HEK293T (cell line): Measurements from ENCODE around the gene OVCA2.

ENCODE experiments used
- CTCF ChIA-PET: fragments of 350-600 bp; formaldehyde crosslinking; extraction: SDS; loops from one replicate; lab custom pipeline; 2021; ENCODE audit warnings: antibody characterized with exemption, inconsistent platforms; lab: Yijun Ruan, JAX
- POLR2A ChIA-PET: fragments of 350-600 bp; formaldehyde crosslinking; extraction: SDS; loops from one replicate; lab custom pipeline; 2020; ENCODE audit warnings: antibody characterized with exemption, inconsistent platforms; lab: Yijun Ruan, JAX
- DNase-seq: peaks from one replicate; pipeline ENCODE4 v3.0.0; 2012; ENCODE audit warnings: mixed read lengths; ENCODE audit errors: extremely low spot score
- ARNT ChIP-seq: fragments of 450-650 bp; IDR thresholded peaks from 2 replicates; pipeline ENCODE4 v1.6.1; 2017; ENCODE audit warnings: mild to moderate bottlenecking
- BHLHE40 ChIP-seq: fragments of 450-650 bp; IDR thresholded peaks from 2 replicates; pipeline ENCODE4 v1.6.1; 2016; ENCODE audit warnings: mild to moderate bottlenecking, moderate library complexity, borderline replicate concordance
- CTBP1 ChIP-seq: fragments of 450-650 bp; IDR thresholded peaks from 2 replicates; pipeline ENCODE4 v1.6.1; 2016; ENCODE audit warnings: borderline replicate concordance
- ELF4 ChIP-seq: fragments of 450-650 bp; IDR thresholded peaks from 2 replicates; pipeline ENCODE4 v1.6.1; 2017; ENCODE audit warnings: antibody characterized with exemption
- FOXA1 ChIP-seq: fragments of 450-650 bp; IDR thresholded peaks from 2 replicates; pipeline ENCODE4 v1.6.1; 2016; ENCODE audit warnings: mild to moderate bottlenecking
- FOXK2 ChIP-seq: fragments of 450-650 bp; IDR thresholded peaks from 2 replicates; pipeline ENCODE4 v1.6.1; 2016; ENCODE audit warnings: mild to moderate bottlenecking
- FOXM1 ChIP-seq: fragments of 450-650 bp; IDR thresholded peaks from 2 replicates; pipeline ENCODE4 v1.6.1; 2017; ENCODE audit warnings: mild to moderate bottlenecking, borderline replicate concordance
- HDGF ChIP-seq: fragments of 450-650 bp; IDR thresholded peaks from 2 replicates; pipeline ENCODE4 v1.6.1; 2017; ENCODE audit warnings: antibody characterized with exemption, borderline replicate concordance
- L3MBTL2 ChIP-seq: fragments of 450-650 bp; conservative IDR thresholded peaks from 2 replicates; pipeline ENCODE4 v1.6.1; 2016; ENCODE audit warnings: mild to moderate bottlenecking
- LEF1 ChIP-seq: fragments of 450-650 bp; IDR thresholded peaks from 2 replicates; pipeline ENCODE4 v1.6.1; 2017; ENCODE audit warnings: mild to moderate bottlenecking, borderline replicate concordance
- NFRKB ChIP-seq: fragments of 450-650 bp; IDR thresholded peaks from 2 replicates; pipeline ENCODE4 v1.6.1; 2016; ENCODE audit warnings: mild to moderate bottlenecking, moderate library complexity
- PKNOX1 ChIP-seq: fragments of 450-650 bp; IDR thresholded peaks from 2 replicates; pipeline ENCODE4 v1.6.1; 2016
- SP1 ChIP-seq: fragments of 450-650 bp; IDR thresholded peaks from 2 replicates; pipeline ENCODE4 v1.6.1; 2017
- SUZ12 ChIP-seq: fragments of 450-650 bp; IDR thresholded peaks from 2 replicates; pipeline ENCODE4 v1.6.1; 2016; ENCODE audit warnings: mild to moderate bottlenecking
- TARDBP ChIP-seq: fragments of 450-650 bp; IDR thresholded peaks from 2 replicates; pipeline ENCODE4 v1.6.1; 2016
- ZNF384 ChIP-seq: fragments of 450-650 bp; IDR thresholded peaks from 2 replicates; pipeline ENCODE4 v1.6.1; 2016

Gene OVCA2

DNA sequence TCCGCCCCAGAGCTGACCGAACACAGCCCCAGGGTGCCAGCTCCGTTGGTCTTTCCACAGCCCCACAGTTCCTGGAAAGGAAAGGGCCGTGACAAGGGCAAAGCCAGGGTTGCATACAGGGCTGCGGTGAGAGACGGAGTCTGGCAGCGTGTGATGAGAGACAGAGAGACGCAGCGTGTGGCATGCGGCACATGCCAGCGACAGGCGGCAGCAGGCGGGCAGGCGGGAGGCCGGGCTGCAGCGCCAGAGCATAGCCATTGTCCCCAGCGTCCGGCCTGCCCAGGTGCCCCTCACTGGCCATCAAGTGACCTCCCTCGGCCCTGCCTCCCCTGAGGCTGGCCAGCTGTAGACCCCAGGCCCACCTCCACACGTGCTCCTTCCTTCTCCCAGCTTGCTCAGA, 25.3 kb upstream of the OVCA2 start:
- CTCF ChIA-PET, result no interaction called here
- TF ChIP-seq FOXA1 (no peak), ELF4 (no peak), L3MBTL2 (no peak), SP1 (no peak), CTBP1 (no peak), ARNT (no peak), LEF1 (no peak), FOXK2 (no peak), HDGF (no peak)
- no peak for DNase-seq
- POLR2A ChIA-PET, result no interaction called here

GRCh38 chr17:2017274-2017941, 24.4 kb upstream of the OVCA2 start:
- TF ChIP-seq FOXK2, result no peak
- TF ChIP-seq ARNT, result no peak
- TF ChIP-seq L3MBTL2, result no peak
- no peak for TF ChIP-seq SUZ12
- TF ChIP-seq FOXM1, result no peak
- no peak for TF ChIP-seq ELF4
- TF ChIP-seq SP1, result no peak
- TF ChIP-seq TARDBP, result no peak
- no peak for TF ChIP-seq BHLHE40
- no peak for TF ChIP-seq NFRKB
- TF ChIP-seq HDGF, result no peak
- no peak for TF ChIP-seq FOXA1
- no peak for TF ChIP-seq PKNOX1
- TF ChIP-seq LEF1, result no peak
- no peak for TF ChIP-seq CTBP1
- TF ChIP-seq ZNF384, result no peak
- ChIA-PET CTCF (no interaction called here), POLR2A (no interaction called here)
- DNase-seq, result no peak

GRCh38 chr17:2018716-2019510, 22.9 kb upstream of the OVCA2 start:
- ChIA-PET CTCF (no interaction called here), POLR2A (interaction anchor here (1.3 to 1.4 kb wide), 2 partner anchors 19 to 23 kb away, joined by 3 read pairs; no protein-coding TSS in a partner anchor)
- no peak for TF ChIP-seq PKNOX1
- TF ChIP-seq SUZ12, result no peak
- no peak for TF ChIP-seq LEF1
- no peak for TF ChIP-seq ARNT
- TF ChIP-seq FOXM1, result no peak
- TF ChIP-seq CTBP1, result no peak
- no peak for TF ChIP-seq FOXK2
- no peak for TF ChIP-seq ZNF384
- TF ChIP-seq FOXA1, result no peak
- no peak for TF ChIP-seq SP1
- no peak for TF ChIP-seq HDGF
- no peak for TF ChIP-seq L3MBTL2
- TF ChIP-seq NFRKB, result no peak
- TF ChIP-seq TARDBP, result no peak
- no peak for TF ChIP-seq BHLHE40
- no peak for TF ChIP-seq ELF4
- no peak for DNase-seq

DNA sequence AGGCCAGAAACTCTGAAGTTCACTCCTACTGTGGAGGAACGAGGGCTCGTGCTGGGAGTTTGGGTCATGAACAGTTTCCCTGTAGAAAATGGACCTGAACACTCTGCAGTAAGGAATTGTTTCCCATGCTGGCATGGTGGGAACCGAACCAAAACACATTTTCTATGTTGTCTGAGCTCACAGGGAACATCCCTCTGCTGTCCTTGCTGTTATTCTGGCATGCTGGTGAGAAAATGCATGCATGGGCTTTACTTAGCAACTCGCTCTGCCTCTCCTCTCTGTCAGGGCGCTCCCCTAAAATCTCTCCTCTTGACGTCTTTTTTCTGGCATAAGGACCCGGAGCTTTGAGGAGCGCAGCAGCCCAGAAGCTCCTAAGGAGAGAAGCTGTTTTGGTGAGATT, 22.1 kb upstream of the OVCA2 start:
- ChIA-PET POLR2A (interaction anchor here (1.0 to 1.3 kb wide), 2 partner anchors 21 to 24 kb away, joined by 3 read pairs; no protein-coding TSS in a partner anchor), CTCF (no interaction called here)
- no peak for TF ChIP-seq SUZ12
- TF ChIP-seq FOXK2, result no peak
- TF ChIP-seq L3MBTL2, result no peak
- TF ChIP-seq NFRKB, result no peak
- TF ChIP-seq FOXA1, result no peak
- no peak for TF ChIP-seq CTBP1
- TF ChIP-seq SP1, result no peak
- no peak for TF ChIP-seq TARDBP
- no peak for TF ChIP-seq BHLHE40
- no peak for TF ChIP-seq ELF4
- no peak for TF ChIP-seq ARNT
- no peak for TF ChIP-seq ZNF384
- no peak for TF ChIP-seq FOXM1
- TF ChIP-seq PKNOX1, result no peak
- no peak for TF ChIP-seq LEF1
- TF ChIP-seq HDGF, result no peak
- no peak for DNase-seq

DNA sequence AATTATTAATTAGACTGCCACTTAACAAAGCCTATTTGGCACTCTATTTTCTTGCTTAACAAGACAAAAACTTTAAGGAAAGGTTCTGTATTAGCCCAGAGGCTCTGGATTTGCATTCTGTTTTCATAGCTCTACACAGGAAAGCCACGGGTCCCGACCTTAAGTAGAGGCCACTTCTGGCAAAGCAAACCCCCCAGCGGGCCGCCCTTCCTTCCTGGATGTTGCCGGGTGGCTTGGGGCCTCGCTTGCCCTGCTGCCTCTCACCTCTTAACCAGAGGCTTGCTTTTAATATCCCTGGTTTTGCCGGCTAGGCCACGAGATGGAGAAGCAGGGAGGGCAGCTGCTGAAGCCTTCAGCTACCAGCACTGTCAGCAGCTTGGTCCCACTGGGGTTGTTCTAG, 21.1 kb upstream of the OVCA2 start:
- ChIA-PET CTCF (interaction anchor here (0.6 kb wide), 2 partner anchors 27 to 203 kb away, joined by 3 read pairs; no protein-coding TSS in a partner anchor), POLR2A (interaction anchor here (0.9 to 1.0 kb wide), 2 partner anchors 22 to 94 kb away, joined by 3 read pairs; no protein-coding TSS in a partner anchor)
- DNase-seq, result no peak
- no peak for TF ChIP-seq BHLHE40
- no peak for TF ChIP-seq FOXA1
- no peak for TF ChIP-seq FOXM1
